WTC11 (cell line): ENCODE measurements around the gene NUDT3. TPM values are rescaled to one million over a fixed set of nuclear protein-coding genes. Genes with fewer than 3 reads are reported as not detected.
A peak's percentile ranks its signal among the peaks of the same experiment; 100 is the strongest.

Experiments used
- CBFB ChIP-seq: sonication (generic); formaldehyde crosslinking; IDR thresholded peaks from 2 replicates; pipeline ENCODE4 v1.8.1; 2022; ENCODE audit warnings: mild to moderate bottlenecking, low read depth, missing genetic modification reagents
- FOXP1 ChIP-seq: sonication (generic); formaldehyde crosslinking; IDR thresholded peaks from 2 replicates; pipeline ENCODE4 v1.8.0; 2022; ENCODE audit warnings: missing genetic modification reagents, mild to moderate bottlenecking, moderate library complexity, borderline replicate concordance
- GTF2I ChIP-seq: fragments of 250-450 bp; sonication (Bioruptor Pico); conservative IDR thresholded peaks from 2 replicates; pipeline ENCODE4 v1.4.0; 2021; ENCODE audit warnings: mild to moderate bottlenecking
- IRF2 ChIP-seq: sonication (generic); formaldehyde crosslinking; IDR thresholded peaks from 2 replicates; pipeline ENCODE4 v1.8.0; 2022; ENCODE audit warnings: low read depth, missing genetic modification reagents, borderline replicate concordance
- MXD4 ChIP-seq: fragments of 250-450 bp; sonication (Bioruptor Pico); IDR thresholded peaks from 2 replicates; pipeline ENCODE4 v1.8.0; 2021; ENCODE audit warnings: mild to moderate bottlenecking, moderate library complexity, borderline replicate concordance
- NFATC4 ChIP-seq: fragments of 250-450 bp; sonication (Bioruptor Pico); IDR thresholded peaks from 2 replicates; pipeline ENCODE4 v1.9.0; 2021; ENCODE audit warnings: mild to moderate bottlenecking
- NR1H2 ChIP-seq: sonication (generic); formaldehyde crosslinking; IDR thresholded peaks from 2 replicates; pipeline ENCODE4 v1.9.0; 2021; ENCODE audit warnings: mild to moderate bottlenecking, moderate library complexity, missing genetic modification reagents
- NR2C2 ChIP-seq: sonication (generic); formaldehyde crosslinking; IDR thresholded peaks from 2 replicates; pipeline ENCODE4 v1.8.0; 2022; ENCODE audit warnings: mild to moderate bottlenecking, missing genetic modification reagents
- RORB ChIP-seq: fragments of 250-450 bp; sonication (Bioruptor Pico); IDR thresholded peaks from 2 replicates; pipeline ENCODE4 v1.9.0; 2021; ENCODE audit warnings: mild to moderate bottlenecking
- SMAD3 ChIP-seq: sonication (generic); formaldehyde crosslinking; IDR thresholded peaks from 2 replicates; pipeline ENCODE4 v1.8.0; 2022; ENCODE audit warnings: missing genetic modification reagents, mild to moderate bottlenecking, borderline replicate concordance
- SMAD4 ChIP-seq: sonication (generic); formaldehyde crosslinking; IDR thresholded peaks from 2 replicates; pipeline ENCODE4 v1.8.0; 2022; ENCODE audit warnings: mild to moderate bottlenecking, missing genetic modification reagents
- SOX15 ChIP-seq: fragments of 250-450 bp; sonication (Bioruptor Pico); IDR thresholded peaks from 2 replicates; pipeline ENCODE4 v1.9.0; 2021; ENCODE audit warnings: mild to moderate bottlenecking
- TEAD1 ChIP-seq: sonication (generic); formaldehyde crosslinking; IDR thresholded peaks from 2 replicates; pipeline ENCODE4 v1.8.0; 2022; ENCODE audit warnings: mild to moderate bottlenecking, missing genetic modification reagents
- ZNF263 ChIP-seq: sonication (generic); formaldehyde crosslinking; IDR thresholded peaks from 2 replicates; pipeline ENCODE4 v1.8.1; 2022; ENCODE audit warnings: low read depth, mild to moderate bottlenecking, moderate library complexity, missing genetic modification reagents
- ZNF317 ChIP-seq: sonication (generic); formaldehyde crosslinking; IDR thresholded peaks from 2 replicates; pipeline ENCODE4 v1.8.1; 2023; ENCODE audit warnings: low read depth, mild to moderate bottlenecking, moderate library complexity, missing genetic modification reagents, borderline replicate concordance
- total RNA-seq: library from RNA; stranded (reverse); gene quantifications from 3 replicates; pipeline ENCODE4 v1.2.3, GENCODE V29; 2021
- TF ChIP-seq, protein P1 (sequence below): sonication (generic); formaldehyde crosslinking; IDR thresholded peaks from 2 replicates; pipeline ENCODE4 v1.8.1; 2023; ENCODE audit warnings: mild to moderate bottlenecking, missing genetic modification reagents
- TF ChIP-seq, protein P2 (sequence below): sonication (generic); formaldehyde crosslinking; IDR thresholded peaks from 2 replicates; pipeline ENCODE4 v1.8.0; 2023; ENCODE audit warnings: missing genetic modification reagents, mild to moderate bottlenecking, borderline replicate concordance
- TF ChIP-seq, protein P3 (sequence below): sonication (generic); formaldehyde crosslinking; conservative IDR thresholded peaks from 2 replicates; pipeline ENCODE4 v1.8.1; 2022; ENCODE audit warnings: mild to moderate bottlenecking, missing genetic modification reagents
- TF ChIP-seq, protein P4 (sequence below): sonication (generic); formaldehyde crosslinking; IDR thresholded peaks from 2 replicates; pipeline ENCODE4 v1.8.1; 2023; ENCODE audit warnings: mild to moderate bottlenecking, missing genetic modification reagents, moderate library complexity
- TF ChIP-seq, protein P5 (sequence below): sonication (generic); formaldehyde crosslinking; IDR thresholded peaks from 2 replicates; pipeline ENCODE4 v1.8.0; 2022; ENCODE audit warnings: mild to moderate bottlenecking, missing genetic modification reagents
- TF ChIP-seq, protein P6 (sequence below): fragments of 250-450 bp; sonication (Bioruptor Pico); conservative IDR thresholded peaks from 2 replicates; pipeline ENCODE4 v1.9.0; 2021; ENCODE audit warnings: mild to moderate bottlenecking
- TF ChIP-seq, protein P7 (sequence below): sonication (generic); formaldehyde crosslinking; IDR thresholded peaks from 2 replicates; pipeline ENCODE4 v1.8.0; 2022; ENCODE audit warnings: mild to moderate bottlenecking, missing genetic modification reagents
- TF ChIP-seq, protein P8 (sequence below): fragments of 250-450 bp; sonication (Bioruptor Pico); IDR thresholded peaks from 2 replicates; pipeline ENCODE4 v1.9.0; 2021; ENCODE audit warnings: mild to moderate bottlenecking

The NUDT3 gene
- total RNA-seq, 1 experiment from 2014 or later = 30.0 TPM

DNA sequence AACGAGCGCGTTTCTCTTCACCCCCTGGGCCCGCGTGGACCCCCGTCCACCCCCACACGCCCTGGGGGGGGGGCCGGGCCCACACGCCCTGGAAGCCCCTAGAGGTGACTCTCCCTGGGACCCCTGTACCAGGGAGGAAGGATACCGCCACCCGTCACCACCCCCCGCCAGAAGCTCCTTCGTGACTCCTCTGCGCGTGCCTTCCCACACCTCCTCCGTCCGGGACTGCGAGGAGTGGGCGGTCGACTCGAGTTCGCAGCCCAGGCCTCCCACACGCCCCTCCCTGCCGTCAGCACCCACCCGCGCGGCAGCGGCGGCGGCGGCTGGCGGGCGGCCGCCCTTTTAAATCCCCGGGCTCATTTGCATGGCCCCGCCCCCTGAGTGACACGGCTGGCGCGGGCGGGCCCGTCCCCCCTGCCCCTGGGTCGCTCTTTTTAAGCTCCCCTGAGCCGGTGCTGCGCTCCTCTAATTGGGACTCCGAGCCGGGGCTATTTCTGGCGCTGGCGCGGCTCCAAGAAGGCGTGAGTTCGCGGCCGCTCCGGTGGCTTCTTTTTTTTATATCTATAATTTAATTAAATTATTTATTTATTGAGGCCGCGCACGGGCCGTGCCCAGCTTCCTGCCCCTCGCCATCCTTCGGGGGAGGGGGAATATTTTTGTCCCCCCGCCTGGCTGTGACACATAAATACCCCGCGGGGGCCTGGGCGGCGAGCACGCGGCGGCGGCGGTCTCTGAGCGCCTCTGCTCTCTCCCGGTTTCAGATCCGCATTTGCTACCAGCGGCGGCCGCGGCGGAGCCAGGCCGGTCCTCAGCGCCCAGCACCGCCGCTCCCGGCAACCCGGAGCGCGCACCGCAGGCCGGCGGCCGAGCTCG, 155.8 kb downstream of the NUDT3 start, which contains the start of gene HMGA1 (continued):
- TF ChIP-seq, protein P1, sequence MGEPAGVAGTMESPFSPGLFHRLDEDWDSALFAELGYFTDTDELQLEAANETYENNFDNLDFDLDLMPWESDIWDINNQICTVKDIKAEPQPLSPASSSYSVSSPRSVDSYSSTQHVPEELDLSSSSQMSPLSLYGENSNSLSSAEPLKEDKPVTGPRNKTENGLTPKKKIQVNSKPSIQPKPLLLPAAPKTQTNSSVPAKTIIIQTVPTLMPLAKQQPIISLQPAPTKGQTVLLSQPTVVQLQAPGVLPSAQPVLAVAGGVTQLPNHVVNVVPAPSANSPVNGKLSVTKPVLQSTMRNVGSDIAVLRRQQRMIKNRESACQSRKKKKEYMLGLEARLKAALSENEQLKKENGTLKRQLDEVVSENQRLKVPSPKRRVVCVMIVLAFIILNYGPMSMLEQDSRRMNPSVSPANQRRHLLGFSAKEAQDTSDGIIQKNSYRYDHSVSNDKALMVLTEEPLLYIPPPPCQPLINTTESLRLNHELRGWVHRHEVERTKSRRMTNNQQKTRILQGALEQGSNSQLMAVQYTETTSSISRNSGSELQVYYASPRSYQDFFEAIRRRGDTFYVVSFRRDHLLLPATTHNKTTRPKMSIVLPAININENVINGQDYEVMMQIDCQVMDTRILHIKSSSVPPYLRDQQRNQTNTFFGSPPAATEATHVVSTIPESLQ (CRISPR knock-in tag) = no peak
- TF ChIP-seq, protein P2, sequence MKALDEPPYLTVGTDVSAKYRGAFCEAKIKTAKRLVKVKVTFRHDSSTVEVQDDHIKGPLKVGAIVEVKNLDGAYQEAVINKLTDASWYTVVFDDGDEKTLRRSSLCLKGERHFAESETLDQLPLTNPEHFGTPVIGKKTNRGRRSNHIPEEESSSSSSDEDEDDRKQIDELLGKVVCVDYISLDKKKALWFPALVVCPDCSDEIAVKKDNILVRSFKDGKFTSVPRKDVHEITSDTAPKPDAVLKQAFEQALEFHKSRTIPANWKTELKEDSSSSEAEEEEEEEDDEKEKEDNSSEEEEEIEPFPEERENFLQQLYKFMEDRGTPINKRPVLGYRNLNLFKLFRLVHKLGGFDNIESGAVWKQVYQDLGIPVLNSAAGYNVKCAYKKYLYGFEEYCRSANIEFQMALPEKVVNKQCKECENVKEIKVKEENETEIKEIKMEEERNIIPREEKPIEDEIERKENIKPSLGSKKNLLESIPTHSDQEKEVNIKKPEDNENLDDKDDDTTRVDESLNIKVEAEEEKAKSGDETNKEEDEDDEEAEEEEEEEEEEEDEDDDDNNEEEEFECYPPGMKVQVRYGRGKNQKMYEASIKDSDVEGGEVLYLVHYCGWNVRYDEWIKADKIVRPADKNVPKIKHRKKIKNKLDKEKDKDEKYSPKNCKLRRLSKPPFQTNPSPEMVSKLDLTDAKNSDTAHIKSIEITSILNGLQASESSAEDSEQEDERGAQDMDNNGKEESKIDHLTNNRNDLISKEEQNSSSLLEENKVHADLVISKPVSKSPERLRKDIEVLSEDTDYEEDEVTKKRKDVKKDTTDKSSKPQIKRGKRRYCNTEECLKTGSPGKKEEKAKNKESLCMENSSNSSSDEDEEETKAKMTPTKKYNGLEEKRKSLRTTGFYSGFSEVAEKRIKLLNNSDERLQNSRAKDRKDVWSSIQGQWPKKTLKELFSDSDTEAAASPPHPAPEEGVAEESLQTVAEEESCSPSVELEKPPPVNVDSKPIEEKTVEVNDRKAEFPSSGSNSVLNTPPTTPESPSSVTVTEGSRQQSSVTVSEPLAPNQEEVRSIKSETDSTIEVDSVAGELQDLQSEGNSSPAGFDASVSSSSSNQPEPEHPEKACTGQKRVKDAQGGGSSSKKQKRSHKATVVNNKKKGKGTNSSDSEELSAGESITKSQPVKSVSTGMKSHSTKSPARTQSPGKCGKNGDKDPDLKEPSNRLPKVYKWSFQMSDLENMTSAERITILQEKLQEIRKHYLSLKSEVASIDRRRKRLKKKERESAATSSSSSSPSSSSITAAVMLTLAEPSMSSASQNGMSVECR (CRISPR knock-in tag) = no peak
- TF ChIP-seq SMAD3 = no peak
- TF ChIP-seq NFATC4 (CRISPR knock-in tag) = peak; percentile 89
- TF ChIP-seq IRF2 (CRISPR knock-in tag) = no peak
- TF ChIP-seq, protein P3, sequence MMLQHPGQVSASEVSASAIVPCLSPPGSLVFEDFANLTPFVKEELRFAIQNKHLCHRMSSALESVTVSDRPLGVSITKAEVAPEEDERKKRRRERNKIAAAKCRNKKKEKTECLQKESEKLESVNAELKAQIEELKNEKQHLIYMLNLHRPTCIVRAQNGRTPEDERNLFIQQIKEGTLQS (CRISPR knock-in tag) = no peak
- TF ChIP-seq NR2C2 (CRISPR knock-in tag) = no peak
- TF ChIP-seq ZNF263 (CRISPR knock-in tag) = no peak
- TF ChIP-seq, protein P4, sequence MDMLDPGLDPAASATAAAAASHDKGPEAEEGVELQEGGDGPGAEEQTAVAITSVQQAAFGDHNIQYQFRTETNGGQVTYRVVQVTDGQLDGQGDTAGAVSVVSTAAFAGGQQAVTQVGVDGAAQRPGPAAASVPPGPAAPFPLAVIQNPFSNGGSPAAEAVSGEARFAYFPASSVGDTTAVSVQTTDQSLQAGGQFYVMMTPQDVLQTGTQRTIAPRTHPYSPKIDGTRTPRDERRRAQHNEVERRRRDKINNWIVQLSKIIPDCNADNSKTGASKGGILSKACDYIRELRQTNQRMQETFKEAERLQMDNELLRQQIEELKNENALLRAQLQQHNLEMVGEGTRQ (CRISPR knock-in tag) = 0 out of 2 replicates have a peak, but pooled peaks have one; percentile 41
- TF ChIP-seq, protein P5, sequence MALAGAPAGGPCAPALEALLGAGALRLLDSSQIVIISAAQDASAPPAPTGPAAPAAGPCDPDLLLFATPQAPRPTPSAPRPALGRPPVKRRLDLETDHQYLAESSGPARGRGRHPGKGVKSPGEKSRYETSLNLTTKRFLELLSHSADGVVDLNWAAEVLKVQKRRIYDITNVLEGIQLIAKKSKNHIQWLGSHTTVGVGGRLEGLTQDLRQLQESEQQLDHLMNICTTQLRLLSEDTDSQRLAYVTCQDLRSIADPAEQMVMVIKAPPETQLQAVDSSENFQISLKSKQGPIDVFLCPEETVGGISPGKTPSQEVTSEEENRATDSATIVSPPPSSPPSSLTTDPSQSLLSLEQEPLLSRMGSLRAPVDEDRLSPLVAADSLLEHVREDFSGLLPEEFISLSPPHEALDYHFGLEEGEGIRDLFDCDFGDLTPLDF = peak; percentile 68; the same call in 1 of the 2 replicates
- TF ChIP-seq NR1H2 (CRISPR knock-in tag) = no peak
- no peak for TF ChIP-seq MXD4 (CRISPR knock-in tag)
- TF ChIP-seq ZNF317 (CRISPR knock-in tag) = 0 out of 2 replicates have a peak, but pooled peaks have one; percentile 17
- no peak for TF ChIP-seq CBFB (CRISPR knock-in tag)
- no peak for TF ChIP-seq SOX15
- TF ChIP-seq, protein P6, sequence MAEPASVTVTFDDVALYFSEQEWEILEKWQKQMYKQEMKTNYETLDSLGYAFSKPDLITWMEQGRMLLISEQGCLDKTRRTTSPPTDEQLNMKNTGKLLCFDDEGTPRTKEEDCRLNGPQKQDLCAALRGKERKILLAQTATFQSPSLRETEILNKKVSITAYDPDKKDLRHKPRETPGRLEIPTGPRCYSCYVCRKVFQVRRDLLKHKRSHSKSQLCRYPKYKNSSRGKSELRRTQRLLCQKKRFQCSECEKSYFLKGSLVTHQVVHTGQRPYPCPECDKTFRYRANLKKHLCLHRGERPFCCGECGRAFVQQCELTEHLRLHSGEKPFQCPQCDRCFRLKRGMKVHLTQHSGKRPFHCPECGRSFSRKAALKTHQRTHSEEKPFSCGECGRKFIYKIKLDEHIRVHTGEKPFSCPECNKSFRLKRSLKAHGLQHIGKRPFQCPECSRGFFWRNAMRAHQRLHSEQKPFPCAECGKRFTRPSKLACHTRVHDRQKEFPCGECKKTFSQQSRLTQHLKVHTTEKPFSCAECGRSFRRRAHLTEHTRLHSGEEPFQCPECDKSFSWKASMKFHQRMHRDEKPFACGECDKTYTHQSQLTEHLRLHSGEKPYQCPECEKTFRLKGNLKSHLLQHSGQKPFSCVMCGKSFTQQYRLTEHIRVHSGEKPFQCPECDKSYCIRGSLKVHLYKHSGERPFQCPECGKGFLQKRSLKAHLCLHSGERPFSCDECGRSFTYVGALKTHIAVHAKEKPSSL (CRISPR knock-in tag) = 0 out of 2 replicates have a peak, but pooled peaks have one; percentile 64
- TF ChIP-seq, protein P7, sequence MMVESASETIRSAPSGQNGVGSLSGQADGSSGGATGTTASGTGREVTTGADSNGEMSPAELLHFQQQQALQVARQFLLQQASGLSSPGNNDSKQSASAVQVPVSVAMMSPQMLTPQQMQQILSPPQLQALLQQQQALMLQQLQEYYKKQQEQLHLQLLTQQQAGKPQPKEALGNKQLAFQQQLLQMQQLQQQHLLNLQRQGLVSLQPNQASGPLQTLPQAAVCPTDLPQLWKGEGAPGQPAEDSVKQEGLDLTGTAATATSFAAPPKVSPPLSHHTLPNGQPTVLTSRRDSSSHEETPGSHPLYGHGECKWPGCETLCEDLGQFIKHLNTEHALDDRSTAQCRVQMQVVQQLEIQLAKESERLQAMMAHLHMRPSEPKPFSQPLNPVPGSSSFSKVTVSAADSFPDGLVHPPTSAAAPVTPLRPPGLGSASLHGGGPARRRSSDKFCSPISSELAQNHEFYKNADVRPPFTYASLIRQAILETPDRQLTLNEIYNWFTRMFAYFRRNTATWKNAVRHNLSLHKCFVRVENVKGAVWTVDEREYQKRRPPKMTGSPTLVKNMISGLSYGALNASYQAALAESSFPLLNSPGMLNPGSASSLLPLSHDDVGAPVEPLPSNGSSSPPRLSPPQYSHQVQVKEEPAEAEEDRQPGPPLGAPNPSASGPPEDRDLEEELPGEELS (CRISPR knock-in tag) = peak; percentile 92
- TF ChIP-seq, protein P8, sequence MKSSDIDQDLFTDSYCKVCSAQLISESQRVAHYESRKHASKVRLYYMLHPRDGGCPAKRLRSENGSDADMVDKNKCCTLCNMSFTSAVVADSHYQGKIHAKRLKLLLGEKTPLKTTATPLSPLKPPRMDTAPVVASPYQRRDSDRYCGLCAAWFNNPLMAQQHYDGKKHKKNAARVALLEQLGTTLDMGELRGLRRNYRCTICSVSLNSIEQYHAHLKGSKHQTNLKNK (CRISPR knock-in tag) = peak; percentile 91
- TF ChIP-seq GTF2I = no peak
- peak; percentile 70; the same call in 1 of the 2 replicates for TF ChIP-seq FOXP1 (CRISPR knock-in tag)
- TF ChIP-seq RORB (CRISPR knock-in tag) = peak; percentile 74; the same call in 1 of the 2 replicates
- TF ChIP-seq TEAD1 (CRISPR knock-in tag) = 0 out of 2 replicates have a peak, but pooled peaks have one; percentile 45
- TF ChIP-seq SMAD4 (CRISPR knock-in tag) = no peak
